Measurements from ENCODE around the gene FKRP.

The FKRP gene

DNA sequence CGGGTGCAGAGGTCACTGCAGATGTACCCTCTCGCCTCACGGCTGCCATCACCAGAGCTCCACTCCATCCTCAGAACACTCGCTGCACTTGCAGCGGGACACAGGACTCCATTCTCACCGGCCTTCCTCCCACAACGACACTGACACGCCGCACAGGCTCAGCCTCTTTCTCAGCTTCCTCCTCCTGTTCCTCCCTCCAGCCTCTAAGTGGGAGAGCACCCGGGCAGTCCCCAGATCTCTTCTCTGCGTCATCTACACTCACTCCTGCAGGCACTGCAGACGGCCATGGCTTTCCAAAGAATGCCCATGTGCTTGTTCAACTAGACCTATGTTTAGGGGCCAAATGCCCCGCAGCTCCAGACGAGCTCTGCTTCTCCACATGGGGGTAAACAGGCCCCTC, 14.3 kb upstream of the FKRP start:
- H3K79me1 ChIP-seq (ENCODE audit: low read length), result peaks cover 3% of the 10 kb centered on the region
- no peaks in the 10 kb centered on the region for H3K79me2 ChIP-seq (ENCODE audit: control insufficient read depth, insufficient read depth, low read length, poor library complexity)
- H2BK5ac ChIP-seq (ENCODE audit: low read depth, low read length, poor library complexity), result no peak overlapping the region
- H2BK12ac ChIP-seq (ENCODE audit: low read length), result no peak overlapping the region
- no peak overlapping the region for H4K91ac ChIP-seq (ENCODE audit: low read depth, low read length)
- H2BK120ac ChIP-seq (ENCODE audit: insufficient read depth, low read length, poor library complexity), result no peak overlapping the region
- H3K18ac ChIP-seq (ENCODE audit: low read length), result no peak overlapping the region
- H3K4ac ChIP-seq (ENCODE audit: low read depth, low read length), result no peak overlapping the region
- no peaks in the 10 kb centered on the region for H3K27me3 ChIP-seq (ENCODE audit: insufficient read depth, low read length)
- H3K4me1 ChIP-seq (ENCODE audit: control insufficient read depth in 1 of 2, insufficient read depth in 2 of 2, low read length in 2 of 2), result peaks cover 13 to 17% of the 10 kb centered on the region in 2 experiments
- H2AFZ ChIP-seq (ENCODE audit: insufficient read depth, low read length, poor library complexity), result no peak overlapping the region
- no peak overlapping the region for H3K9ac ChIP-seq (ENCODE audit: low read length)
- H2AK5ac ChIP-seq (ENCODE audit: low read length), result no peak overlapping the region
- H4K8ac ChIP-seq (ENCODE audit: low read depth, low read length), result no peak overlapping the region
- peaks cover 71 to 72% of the 10 kb centered on the region in 2 experiments for H3K36me3 ChIP-seq (ENCODE audit: control insufficient read depth in 1 of 2, insufficient read depth in 2 of 2, low read length in 2 of 2)
- no peak overlapping the region for H3K14ac ChIP-seq (ENCODE audit: low read length)
- H3K27ac ChIP-seq (ENCODE audit: low read depth, low read length), result no peak overlapping the region
- no peak overlapping the region for H3K4me3 ChIP-seq (ENCODE audit: low read depth, low read length)
- no peak for DNase-seq
- H3K4me2 ChIP-seq (ENCODE audit: low read length), result peak overlapping the region; percentile 1
- H3K9me3 ChIP-seq (ENCODE audit: insufficient read depth, low read depth, low read length), result peaks cover 2% of the 10 kb centered on the region
- H3K23ac ChIP-seq (ENCODE audit: low read length), result no peak overlapping the region
- no peak overlapping the region for H4K12ac ChIP-seq (ENCODE audit: low read depth, low read length)
- WGBS (ENCODE audit: extremely low coverage, insufficient coverage, insufficient read length), result no CpG with 5 or more reads among the region's 14 CpGs

DNA sequence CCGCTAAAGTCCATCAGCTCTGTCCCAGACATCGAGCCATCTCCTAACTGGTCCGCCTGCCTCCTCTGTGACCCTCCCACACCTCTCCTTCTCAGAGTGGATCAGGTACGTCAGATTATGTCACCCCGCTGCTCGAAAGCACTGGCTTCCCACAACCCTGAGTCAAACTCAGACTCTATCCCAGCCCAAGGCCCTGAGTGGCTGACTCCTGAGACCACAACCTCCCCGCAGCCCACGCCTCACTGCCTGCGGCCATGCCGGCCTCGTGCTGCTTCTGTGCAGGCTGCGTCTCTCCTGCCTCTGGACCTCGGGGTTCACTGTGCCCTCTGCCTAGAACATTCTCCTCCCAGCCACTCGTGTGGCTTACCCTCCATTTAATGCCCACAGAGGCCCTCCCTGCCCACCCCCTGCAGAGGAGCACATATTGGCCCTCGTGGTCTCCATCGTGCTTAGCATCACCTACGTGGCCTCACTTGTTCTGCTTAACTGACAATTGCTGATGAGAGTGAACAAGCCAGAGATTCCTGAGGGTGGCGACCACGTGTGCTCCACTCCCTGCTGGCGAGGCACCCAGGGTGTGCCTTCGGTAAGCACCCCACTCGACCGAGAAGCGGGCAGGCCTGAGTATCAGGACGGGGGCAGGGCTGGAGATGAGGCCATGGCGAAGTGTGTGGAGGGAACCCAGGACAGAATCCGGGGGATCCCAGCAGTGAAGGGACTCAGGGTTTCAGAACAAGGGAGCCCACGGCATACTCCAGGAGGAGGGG, 13.5 kb upstream of the FKRP start:
- H3K23ac ChIP-seq (ENCODE audit: low read length), result no peak overlapping the region
- H3K79me2 ChIP-seq (ENCODE audit: control insufficient read depth, insufficient read depth, low read length, poor library complexity), result no peaks in the 10 kb centered on the region
- no peak overlapping the region for H2BK5ac ChIP-seq (ENCODE audit: low read depth, low read length, poor library complexity)
- H3K79me1 ChIP-seq (ENCODE audit: low read length), result peaks cover 3% of the 10 kb centered on the region
- no peaks in the 10 kb centered on the region for H3K27me3 ChIP-seq (ENCODE audit: insufficient read depth, low read length)
- WGBS (ENCODE audit: extremely low coverage, insufficient coverage, insufficient read length), result no CpG with 5 or more reads among the region's 28 CpGs
- H4K12ac ChIP-seq (ENCODE audit: low read depth, low read length), result no peak overlapping the region
- no peak overlapping the region for H3K4ac ChIP-seq (ENCODE audit: low read depth, low read length)
- H4K8ac ChIP-seq (ENCODE audit: low read depth, low read length), result no peak overlapping the region
- H3K27ac ChIP-seq (ENCODE audit: low read depth, low read length), result no peak overlapping the region
- peaks cover 13 to 17% of the 10 kb centered on the region in 2 experiments for H3K4me1 ChIP-seq (ENCODE audit: control insufficient read depth in 1 of 2, insufficient read depth in 2 of 2, low read length in 2 of 2)
- DNase-seq, result no peak
- no peak overlapping the region for H2BK120ac ChIP-seq (ENCODE audit: insufficient read depth, low read length, poor library complexity)
- H3K14ac ChIP-seq (ENCODE audit: low read length), result no peak overlapping the region
- H2AK5ac ChIP-seq (ENCODE audit: low read length), result no peak overlapping the region
- H3K4me2 ChIP-seq (ENCODE audit: low read length), result no peak overlapping the region
- H4K91ac ChIP-seq (ENCODE audit: low read depth, low read length), result no peak overlapping the region
- no peak overlapping the region for H3K9ac ChIP-seq (ENCODE audit: low read length)
- H2BK12ac ChIP-seq (ENCODE audit: low read length), result peak overlapping the region; percentile 21
- peaks cover 71 to 72% of the 10 kb centered on the region in 2 experiments for H3K36me3 ChIP-seq (ENCODE audit: control insufficient read depth in 1 of 2, insufficient read depth in 2 of 2, low read length in 2 of 2)
- peaks cover 2% of the 10 kb centered on the region for H3K9me3 ChIP-seq (ENCODE audit: insufficient read depth, low read depth, low read length)
- H3K18ac ChIP-seq (ENCODE audit: low read length), result peak overlapping the region; percentile 50
- H3K4me3 ChIP-seq (ENCODE audit: low read depth, low read length), result no peak overlapping the region
- no peak overlapping the region for H2AFZ ChIP-seq (ENCODE audit: insufficient read depth, low read length, poor library complexity)

DNA sequence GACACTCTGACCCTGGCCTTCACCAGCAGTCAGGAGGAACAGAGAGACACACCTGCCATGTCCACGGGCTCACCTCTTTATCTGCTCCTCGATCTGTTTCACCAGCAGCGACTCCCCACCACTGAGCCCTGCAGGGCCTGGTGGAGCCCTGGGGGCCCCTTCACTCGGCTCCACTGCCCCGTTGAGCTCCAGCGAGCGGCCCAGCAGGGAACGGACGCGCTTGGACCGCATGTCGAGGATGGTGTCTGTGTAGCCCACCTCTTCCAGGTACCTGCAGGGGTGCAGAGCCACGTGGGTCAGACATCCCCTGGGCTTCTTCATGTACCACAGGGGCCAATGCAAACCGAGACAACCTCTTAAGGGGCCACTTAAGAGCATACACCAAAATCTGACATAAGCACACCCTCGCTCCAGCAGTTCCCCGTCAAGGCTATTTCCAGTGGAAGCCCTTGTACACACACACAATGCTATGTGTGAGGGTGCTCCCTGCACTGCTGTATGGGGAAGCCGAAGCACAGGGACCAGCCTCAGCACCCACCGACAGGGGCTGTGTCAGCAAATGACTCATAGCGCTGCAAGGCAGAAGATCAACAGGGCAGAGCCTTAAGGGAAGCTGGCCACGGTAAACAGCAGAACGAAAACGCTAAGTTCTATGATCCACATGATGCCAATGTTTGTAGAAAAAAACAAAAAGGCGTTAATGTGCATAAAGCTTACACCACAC, 12.7 kb upstream of the FKRP start:
- H4K91ac ChIP-seq (ENCODE audit: low read depth, low read length), result no peak overlapping the region

DNA sequence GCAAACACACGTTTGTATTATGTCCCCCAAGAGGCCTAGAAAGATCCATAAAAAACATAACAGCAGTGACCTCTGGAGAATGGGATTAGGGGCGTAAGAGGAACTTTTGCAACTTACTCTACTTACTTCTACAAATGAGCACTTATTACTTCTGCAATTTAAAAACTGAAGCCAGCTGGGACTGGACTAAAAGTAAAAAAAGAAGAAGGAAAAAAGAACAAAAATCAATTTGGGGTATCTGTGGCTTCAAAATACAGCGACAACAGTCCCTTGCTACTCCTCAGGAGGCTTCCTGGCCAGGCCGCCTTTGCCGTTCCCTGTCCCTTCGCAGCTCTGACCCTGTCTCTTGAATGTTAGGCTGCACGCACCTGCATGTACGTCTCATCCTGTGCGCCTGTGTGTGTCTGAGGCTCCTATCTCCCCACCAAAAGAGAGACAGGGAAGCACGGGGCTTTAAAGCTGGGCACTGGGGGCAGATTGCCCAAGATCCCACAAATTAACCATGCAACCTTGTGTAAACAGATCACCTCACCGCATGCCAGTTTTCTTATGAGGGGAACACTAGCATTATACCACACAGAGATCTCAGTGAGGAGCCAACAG, 12.1 kb upstream of the FKRP start:
- H3K79me1 ChIP-seq (ENCODE audit: low read length), result peaks cover 3% of the 10 kb centered on the region
- no peak overlapping the region for H2BK5ac ChIP-seq (ENCODE audit: low read depth, low read length, poor library complexity)
- no peak overlapping the region for H3K23ac ChIP-seq (ENCODE audit: low read length)
- H2BK120ac ChIP-seq (ENCODE audit: insufficient read depth, low read length, poor library complexity), result no peak overlapping the region
- H2BK12ac ChIP-seq (ENCODE audit: low read length), result no peak overlapping the region
- H2AK5ac ChIP-seq (ENCODE audit: low read length), result no peak overlapping the region
- no peak overlapping the region for H3K18ac ChIP-seq (ENCODE audit: low read length)
- H4K12ac ChIP-seq (ENCODE audit: low read depth, low read length), result no peak overlapping the region
- H3K4ac ChIP-seq (ENCODE audit: low read depth, low read length), result no peak overlapping the region
- peaks cover 70 to 71% of the 10 kb centered on the region in 2 experiments for H3K36me3 ChIP-seq (ENCODE audit: control insufficient read depth in 1 of 2, insufficient read depth in 2 of 2, low read length in 2 of 2)
- no peak overlapping the region for H3K4me3 ChIP-seq (ENCODE audit: low read depth, low read length)
- H2AFZ ChIP-seq (ENCODE audit: insufficient read depth, low read length, poor library complexity), result no peak overlapping the region
- no peaks in the 10 kb centered on the region for H3K79me2 ChIP-seq (ENCODE audit: control insufficient read depth, insufficient read depth, low read length, poor library complexity)
- peaks cover 13 to 17% of the 10 kb centered on the region in 2 experiments for H3K4me1 ChIP-seq (ENCODE audit: control insufficient read depth in 1 of 2, insufficient read depth in 2 of 2, low read length in 2 of 2)
- no peak overlapping the region for H3K4me2 ChIP-seq (ENCODE audit: low read length)
- DNase-seq, result no peak
- H3K9ac ChIP-seq (ENCODE audit: low read length), result no peak overlapping the region
- no peaks in the 10 kb centered on the region for H3K27me3 ChIP-seq (ENCODE audit: insufficient read depth, low read length)
- no peak overlapping the region for H4K91ac ChIP-seq (ENCODE audit: low read depth, low read length)
- H3K14ac ChIP-seq (ENCODE audit: low read length), result no peak overlapping the region
- H3K27ac ChIP-seq (ENCODE audit: low read depth, low read length), result no peak overlapping the region
- WGBS (ENCODE audit: extremely low coverage, insufficient coverage, insufficient read length), result no CpG with 5 or more reads among the region's 11 CpGs
- H4K8ac ChIP-seq (ENCODE audit: low read depth, low read length), result no peak overlapping the region
- peaks cover 2% of the 10 kb centered on the region for H3K9me3 ChIP-seq (ENCODE audit: insufficient read depth, low read depth, low read length)

More for the DNA sequence above, 12.7 kb upstream of the FKRP start:
- H3K79me2 ChIP-seq (ENCODE audit: control insufficient read depth, insufficient read depth, low read length, poor library complexity), result no peaks in the 10 kb centered on the region
- H3K4me3 ChIP-seq (ENCODE audit: low read depth, low read length), result no peak overlapping the region
- no peak overlapping the region for H2AFZ ChIP-seq (ENCODE audit: insufficient read depth, low read length, poor library complexity)
- no peaks in the 10 kb centered on the region for H3K27me3 ChIP-seq (ENCODE audit: insufficient read depth, low read length)
- no peak overlapping the region for H2BK5ac ChIP-seq (ENCODE audit: low read depth, low read length, poor library complexity)
- no peak overlapping the region for H2AK5ac ChIP-seq (ENCODE audit: low read length)
- H4K12ac ChIP-seq (ENCODE audit: low read depth, low read length), result no peak overlapping the region
- H3K4me1 ChIP-seq (ENCODE audit: control insufficient read depth in 1 of 2, insufficient read depth in 2 of 2, low read length in 2 of 2), result peaks cover 13 to 17% of the 10 kb centered on the region in 2 experiments
- no CpG with 5 or more reads among the region's 23 CpGs for WGBS (ENCODE audit: extremely low coverage, insufficient coverage, insufficient read length)
- peaks cover 2% of the 10 kb centered on the region for H3K9me3 ChIP-seq (ENCODE audit: insufficient read depth, low read depth, low read length)
- no peak overlapping the region for H3K9ac ChIP-seq (ENCODE audit: low read length)
- H3K23ac ChIP-seq (ENCODE audit: low read length), result no peak overlapping the region
- H4K8ac ChIP-seq (ENCODE audit: low read depth, low read length), result no peak overlapping the region
- no peak overlapping the region for H3K4me2 ChIP-seq (ENCODE audit: low read length)
- peaks cover 3% of the 10 kb centered on the region for H3K79me1 ChIP-seq (ENCODE audit: low read length)
- H3K4ac ChIP-seq (ENCODE audit: low read depth, low read length), result no peak overlapping the region
- peak overlapping the region; percentile 20 for H3K18ac ChIP-seq (ENCODE audit: low read length)
- no peak for DNase-seq
- no peak overlapping the region for H2BK120ac ChIP-seq (ENCODE audit: insufficient read depth, low read length, poor library complexity)
- H2BK12ac ChIP-seq (ENCODE audit: low read length), result no peak overlapping the region
- H3K14ac ChIP-seq (ENCODE audit: low read length), result no peak overlapping the region
- H3K27ac ChIP-seq (ENCODE audit: low read depth, low read length), result no peak overlapping the region
- H3K36me3 ChIP-seq (ENCODE audit: control insufficient read depth in 1 of 2, insufficient read depth in 2 of 2, low read length in 2 of 2), result peaks cover 71% of the 10 kb centered on the region in 2 experiments

All from trophoblast cell (in vitro differentiated cells and primary cell).